Forelimb muscle (tissue), 1 donor: ENCODE results near the gene PHLDB2. TPM values are rescaled to one million over a fixed set of nuclear protein-coding genes. Genes with fewer than 3 reads are reported as not detected.
A peak's percentile ranks its signal among the peaks of the same experiment; 100 is the strongest.

ENCODE experiments used
- DNase-seq: peaks from one replicate; pipeline ENCODE4 v3.0.0-alpha.2; 2013; ENCODE audit warnings: low read depth
- polyA plus RNA-seq: library from polyadenylated mRNA; unstranded; fragments of 120-200 nt; gene quantifications from one replicate; pipeline ENCODE4 v1.2.1, GENCODE V29; 2013; ENCODE audit not compliant: insufficient read length

PHLDB2 gene
- polyA plus RNA-seq, 1 donor, result 65.7 TPM

DNA sequence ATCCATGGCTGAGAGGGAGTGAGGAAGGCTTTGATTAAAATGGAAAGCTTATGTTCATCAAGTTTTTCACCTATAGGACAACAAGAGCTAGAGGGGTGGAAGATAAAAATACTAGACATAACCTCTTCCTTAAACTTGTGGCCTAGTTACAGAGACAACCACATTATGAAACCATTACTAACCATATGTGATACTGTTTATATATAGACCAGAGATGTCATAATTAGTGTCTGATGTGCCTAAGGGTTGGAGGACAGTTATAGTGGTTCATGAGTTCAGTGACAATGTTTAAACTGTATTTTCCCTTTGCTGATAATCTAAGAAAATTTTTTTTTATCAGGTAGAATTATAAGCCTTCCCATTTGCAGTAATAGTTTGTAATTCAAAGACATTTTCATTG, 23.7 kb downstream of the PHLDB2 start:
- DNase-seq, result no peak

DNA sequence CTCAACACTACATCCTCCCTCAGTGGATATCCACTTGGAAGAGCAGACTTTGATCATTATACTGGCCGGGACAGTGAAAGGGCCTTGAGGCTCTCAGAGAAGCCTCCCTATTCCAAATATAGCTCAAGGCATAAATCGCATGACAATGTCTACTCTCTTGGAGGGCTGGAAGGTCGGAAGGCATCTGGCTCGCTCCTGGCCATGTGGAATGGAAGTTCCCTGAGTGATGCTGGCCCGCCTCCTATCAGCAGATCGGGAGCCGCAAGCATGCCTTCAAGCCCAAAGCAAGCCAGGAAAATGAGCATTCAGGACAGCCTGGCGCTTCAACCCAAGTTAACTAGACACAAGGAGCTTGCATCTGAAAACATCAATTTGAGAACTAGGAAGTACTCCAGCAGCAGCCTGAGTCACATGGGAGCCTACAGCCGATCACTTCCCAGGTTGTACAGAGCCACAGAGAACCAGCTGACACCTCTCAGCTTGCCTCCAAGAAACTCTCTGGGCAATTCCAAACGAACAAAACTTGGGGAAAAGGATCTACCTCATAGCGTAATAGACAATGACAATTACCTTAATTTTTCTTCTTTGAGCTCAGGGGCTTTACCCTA, 25.4 kb downstream of the PHLDB2 start:
- no peak for DNase-seq

DNA sequence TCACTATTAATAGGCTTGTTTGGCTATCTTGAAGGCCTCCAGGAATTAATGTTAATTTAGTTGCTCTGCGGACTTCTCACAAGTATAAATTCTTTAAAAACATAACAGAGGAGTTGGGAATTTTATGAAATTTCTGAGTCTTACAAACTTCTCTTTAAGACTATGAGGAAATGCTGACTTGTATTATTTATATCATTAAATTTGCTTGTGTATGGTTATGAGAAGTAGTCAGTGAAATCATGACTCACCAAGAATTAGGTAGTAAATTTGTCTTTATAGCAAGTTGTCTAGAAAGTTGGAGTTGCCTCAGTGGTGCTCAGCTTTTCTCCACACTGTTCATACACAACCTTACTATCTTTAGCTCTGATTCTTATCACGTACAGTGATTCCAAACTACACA, 26.5 kb downstream of the PHLDB2 start:
- DNase-seq, result no peak

DNA sequence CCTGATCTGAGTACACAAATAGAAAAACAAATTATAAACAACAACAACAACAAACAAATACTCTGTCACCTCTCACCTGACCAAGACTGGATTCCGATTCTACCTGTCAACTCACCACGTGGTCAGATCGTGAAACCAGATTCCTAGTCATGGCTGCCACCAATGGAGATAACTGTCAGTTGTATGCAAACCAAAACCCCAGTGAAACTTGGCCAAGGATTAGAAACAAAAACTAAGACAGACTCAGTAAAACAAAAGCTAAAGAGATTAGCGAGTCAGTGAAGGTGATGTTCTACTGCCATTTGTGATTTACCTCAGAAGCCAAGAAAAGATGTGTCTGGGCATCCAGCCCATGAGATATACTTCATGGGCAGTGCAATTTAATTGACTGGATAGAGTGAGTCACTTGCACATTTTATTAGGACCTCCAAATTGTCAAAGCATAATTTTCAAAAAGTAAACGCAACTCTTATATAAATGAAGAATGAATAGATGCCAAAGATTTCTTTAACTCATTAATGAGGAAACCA, 31.1 kb downstream of the PHLDB2 start:
- no peak for DNase-seq

DNA sequence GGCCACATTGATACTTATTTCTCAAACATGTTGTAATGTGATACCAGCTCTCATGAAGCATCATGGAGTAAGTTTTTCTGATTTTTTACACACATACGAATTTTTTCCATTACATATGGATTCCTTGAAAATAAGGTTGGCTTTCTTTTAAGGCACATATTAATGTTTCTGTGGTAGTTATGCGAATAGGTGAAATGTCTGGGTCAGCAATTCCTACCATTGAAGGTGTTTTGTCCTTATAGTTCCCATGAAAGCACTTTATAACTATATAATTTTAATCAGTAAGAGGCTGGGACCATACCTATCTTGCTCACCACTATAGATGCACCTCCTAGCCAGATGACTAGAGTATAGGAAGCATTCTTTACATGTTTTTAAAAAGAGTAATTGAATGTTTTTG, 33.0 kb downstream of the PHLDB2 start:
- DNase-seq, result no peak

DNA sequence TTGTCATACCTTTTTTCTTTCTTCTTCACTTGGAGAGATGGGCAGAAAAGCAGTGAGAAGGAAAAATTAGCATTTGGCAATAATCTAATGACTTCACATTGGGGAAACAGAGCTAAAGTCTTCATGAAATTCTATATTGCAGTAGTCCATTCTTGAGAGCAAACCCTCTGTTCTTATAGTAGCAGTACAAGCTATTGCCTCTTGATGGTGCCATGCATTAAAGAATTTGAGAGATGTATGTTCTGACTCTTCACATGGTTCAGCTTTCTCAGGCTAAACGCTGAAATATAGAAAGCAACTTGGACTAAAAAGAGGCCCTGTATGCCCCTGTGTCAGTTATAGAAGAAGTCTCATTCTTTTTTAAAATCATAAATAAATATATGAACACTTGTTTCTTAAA, 36.0 kb downstream of the PHLDB2 start:
- DNase-seq, result no peak

DNA sequence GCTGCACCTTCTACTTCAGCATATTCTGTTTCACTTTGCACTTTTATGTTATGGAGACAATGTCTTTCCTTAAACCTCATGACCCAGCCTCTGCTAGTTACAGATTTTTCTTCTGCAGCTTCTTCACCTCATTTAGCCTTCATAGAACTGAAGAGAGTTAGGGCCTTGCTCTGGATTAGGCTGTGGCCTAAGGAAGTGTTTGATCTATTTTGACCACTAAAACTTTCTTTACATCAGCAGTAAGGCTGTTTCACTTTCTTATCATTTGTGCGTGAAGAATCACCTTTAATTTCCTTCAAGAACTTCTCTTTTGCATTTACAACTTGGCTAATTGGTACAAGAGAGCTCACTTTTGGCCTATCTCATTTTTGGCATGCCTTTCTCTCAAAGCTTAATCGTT, 40.9 kb downstream of the PHLDB2 start:
- no peak for DNase-seq

DNA sequence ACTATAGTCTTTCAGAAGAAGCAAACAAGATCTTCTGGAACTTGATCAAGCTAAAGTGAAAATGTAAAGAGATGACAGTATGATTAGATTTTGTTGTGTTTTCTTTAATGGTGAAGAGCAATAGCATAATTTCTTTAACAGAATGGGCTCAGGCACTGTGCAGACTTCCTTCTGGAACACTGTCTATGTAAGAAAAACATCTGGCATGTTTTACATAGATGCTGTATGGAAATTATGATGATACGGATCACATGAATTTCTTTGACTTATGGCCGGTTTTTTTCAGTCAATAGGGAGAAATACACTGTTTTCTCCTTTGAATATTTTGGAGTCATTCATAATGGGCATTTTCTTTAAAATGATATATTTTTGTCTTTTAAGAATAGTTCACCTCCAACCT, 42.6 kb downstream of the PHLDB2 start:
- DNase-seq, result peak; percentile 55

DNA sequence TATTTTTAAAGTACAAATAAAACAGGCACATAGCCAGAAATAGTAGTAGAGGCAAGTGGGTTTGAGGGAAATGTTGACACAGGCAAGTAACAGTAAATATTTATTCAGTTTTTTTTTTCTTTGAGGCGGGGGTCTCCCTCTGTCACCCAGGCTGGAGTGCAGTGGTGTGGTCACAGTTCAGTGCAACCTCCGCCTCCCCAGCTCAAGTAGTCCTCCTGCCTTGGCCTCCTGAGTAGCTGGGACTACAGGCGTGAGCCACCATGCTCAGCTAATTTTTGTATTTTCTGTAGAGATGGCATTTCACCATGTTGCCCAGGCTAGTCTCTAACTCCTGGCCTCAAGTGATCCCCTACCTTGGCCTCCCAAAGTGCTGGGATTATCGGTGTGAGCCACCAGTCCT, 43.5 kb downstream of the PHLDB2 start:
- DNase-seq, result no peak

DNA sequence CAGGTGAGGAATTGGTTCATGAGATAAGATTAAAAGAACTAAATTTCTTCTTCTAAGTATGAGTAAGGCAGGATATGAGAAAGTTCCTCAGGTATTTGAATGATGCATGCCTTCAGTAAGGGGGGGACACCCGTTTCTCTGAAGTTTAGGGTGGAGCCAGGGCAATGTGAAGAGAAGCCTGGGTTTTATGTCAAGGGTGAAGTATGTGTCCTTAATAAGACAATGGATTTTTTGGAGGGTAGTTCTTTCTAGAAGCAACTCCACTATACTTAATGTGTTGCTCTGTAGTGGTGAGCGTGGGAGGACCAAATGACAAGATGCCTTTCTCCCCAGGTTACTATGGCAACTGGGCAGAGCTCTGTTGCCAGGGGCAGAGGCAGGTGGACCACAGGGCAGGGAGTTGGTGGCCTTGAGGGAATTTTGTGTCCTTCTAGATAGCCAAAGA, 44.0 kb downstream of the PHLDB2 start:
- no peak for DNase-seq

DNA sequence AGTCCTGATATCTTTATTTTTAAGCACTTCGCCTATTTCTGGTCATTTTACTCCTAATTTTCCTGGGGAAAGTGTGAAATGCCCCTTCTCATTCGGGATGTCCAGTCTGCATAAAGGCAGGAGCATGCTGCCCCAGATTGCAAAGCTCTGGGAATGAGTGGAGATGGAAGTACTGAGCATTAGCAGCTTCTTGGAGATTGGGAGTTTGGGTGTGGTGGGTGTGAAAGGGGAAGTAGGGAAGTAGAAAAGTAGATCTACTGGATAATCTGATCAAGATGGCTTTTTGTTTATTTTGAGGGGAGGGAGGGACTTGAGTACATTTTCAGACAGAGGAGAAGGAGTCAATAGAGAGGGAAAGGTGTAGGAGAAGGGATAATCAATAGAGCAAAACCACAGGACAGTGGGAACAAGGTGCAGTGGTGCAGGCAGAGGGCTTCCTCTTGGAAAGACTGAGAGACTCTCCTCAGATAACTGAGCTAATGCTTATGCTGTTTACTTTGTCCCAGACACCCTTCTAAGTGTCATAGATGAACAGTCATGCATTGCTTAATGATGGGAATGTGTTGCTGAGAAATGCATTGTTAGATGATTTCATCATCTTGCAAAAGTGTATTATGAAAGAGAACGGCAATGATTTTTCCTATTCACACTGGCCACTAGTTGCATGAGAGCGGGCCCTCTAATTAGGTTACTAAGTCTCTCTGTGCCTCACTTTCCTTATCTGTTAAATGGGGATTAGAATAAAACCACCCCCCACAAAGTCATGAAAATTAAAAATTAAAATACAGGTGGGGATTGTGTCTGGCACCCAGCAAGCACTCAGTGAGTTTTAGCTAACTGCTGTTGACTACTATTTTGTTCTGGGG, 45.5 kb downstream of the PHLDB2 start:
- no peak for DNase-seq

DNA sequence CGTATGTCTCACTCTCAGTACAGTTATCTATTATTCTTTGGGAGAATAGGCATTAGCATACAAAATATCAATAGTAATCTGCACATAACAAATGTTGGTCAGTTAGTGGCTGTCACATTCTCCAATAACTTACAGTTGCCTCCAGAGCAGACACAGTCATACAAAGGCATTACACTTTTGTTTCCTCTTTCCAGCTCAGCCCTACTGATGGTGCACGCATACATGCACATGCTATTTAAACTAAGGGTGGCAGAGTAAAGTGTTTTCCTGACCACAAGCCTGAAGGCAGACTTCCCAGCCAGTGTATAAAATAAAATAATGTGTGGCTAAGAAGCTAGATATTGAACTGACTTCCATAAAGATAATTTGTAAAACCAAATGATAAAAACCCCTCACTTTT, 47.6 kb downstream of the PHLDB2 start:
- no peak for DNase-seq

DNA sequence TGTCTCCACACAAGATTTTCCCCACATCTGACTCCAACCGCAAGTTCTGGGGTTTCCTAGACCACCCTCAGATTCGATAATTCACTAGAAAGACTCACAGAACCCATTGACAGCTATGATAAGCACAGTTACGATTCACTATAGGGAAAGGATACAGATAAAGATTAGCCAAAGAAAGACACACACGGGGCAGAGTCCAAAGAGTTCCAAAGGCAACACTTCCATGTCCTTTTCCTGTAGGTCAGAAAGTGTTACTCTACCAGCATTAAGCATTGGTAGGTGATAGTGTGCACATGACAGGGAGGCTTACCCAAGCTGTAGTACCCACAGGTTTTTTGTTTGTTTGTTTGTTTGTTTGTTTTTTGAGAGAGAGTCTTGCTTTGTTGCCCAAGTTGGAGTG, 48.1 kb downstream of the PHLDB2 start:
- DNase-seq, result no peak

DNA sequence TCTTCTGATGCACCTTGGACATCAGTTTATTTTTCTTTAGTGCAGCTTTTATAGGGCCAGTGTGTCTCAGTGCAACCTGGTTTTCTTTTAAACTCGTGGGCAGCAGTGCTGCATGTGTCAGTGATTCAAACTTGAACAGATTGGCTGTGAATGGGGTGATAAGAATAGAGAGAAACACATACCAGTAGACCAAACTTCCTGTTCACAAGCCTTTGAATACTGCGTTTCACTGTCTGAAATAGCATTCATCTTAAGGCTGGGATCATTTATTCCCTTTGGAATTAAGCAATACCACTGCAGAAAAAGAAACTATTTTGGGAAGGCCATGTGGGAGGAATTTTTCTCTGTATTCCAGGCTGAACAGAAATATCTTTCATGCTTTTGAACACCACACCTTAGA, 51.7 kb downstream of the PHLDB2 start:
- no peak for DNase-seq

DNA sequence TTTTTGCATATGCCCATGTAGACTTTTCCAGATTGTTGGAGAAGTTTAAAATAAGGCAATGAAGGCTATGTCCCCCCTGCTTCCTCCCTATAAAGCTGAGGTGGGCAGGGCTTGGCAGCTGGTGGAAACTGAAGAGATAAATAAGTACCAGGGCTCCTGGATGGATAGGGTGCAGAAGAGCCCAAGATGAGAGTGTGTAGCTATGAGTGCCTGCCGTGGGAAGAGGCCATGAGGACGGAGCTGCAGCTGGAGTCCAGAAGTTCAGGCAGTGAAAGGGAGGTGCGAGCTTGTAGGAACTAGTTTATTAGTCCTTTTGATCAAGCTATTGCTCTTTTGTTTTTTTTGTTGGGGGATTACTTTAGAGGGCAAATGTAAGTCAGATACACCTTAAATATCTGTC, 52.4 kb downstream of the PHLDB2 start:
- no peak for DNase-seq

DNA sequence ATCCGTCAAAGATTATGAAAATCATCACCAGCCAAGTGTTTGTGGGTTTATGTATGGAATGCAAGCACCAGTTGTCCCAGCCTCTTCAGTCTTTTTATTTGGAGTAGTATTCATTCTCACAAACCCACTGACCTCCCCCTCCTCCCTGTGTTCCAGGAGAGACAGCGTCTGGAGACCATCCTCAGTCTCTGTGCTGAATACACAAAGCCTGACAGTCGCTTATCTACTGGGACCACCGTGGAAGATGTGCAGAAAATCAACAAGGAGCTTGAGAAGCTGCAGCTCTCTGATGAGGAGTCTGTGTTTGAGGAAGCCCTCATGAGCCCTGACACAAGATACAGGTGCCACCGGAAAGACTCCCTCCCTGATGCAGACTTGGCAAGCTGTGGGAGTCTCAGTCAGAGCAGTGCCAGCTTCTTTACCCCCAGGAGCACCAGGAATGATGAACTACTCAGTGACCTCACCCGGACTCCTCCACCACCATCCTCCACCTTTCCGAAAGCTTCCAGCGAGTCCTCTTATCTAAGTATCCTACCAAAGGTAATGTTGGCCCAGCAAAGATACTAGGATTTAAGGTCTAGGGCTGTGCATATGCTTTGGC, 54.2 kb downstream of the PHLDB2 start:
- no peak for DNase-seq

DNA sequence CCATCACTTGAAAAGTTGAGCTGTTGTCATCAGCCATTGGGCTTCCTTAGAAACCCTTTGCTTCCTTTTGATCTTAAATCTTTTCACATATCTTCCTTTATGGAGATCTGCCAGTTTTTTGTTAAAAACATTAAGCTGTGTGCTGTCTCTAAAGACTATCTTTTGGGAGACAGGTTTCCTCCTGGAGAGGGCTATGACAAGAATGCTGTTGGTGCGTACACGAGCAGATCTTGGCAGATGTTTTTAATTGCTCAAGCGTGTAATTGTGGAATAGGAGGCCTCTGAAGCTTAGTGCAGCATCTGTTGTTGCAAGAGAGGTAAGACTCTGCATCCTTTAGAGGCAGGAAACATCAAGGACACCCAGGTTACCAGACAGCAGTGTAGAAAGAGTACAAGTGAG, 56.8 kb downstream of the PHLDB2 start:
- no peak for DNase-seq

DNA sequence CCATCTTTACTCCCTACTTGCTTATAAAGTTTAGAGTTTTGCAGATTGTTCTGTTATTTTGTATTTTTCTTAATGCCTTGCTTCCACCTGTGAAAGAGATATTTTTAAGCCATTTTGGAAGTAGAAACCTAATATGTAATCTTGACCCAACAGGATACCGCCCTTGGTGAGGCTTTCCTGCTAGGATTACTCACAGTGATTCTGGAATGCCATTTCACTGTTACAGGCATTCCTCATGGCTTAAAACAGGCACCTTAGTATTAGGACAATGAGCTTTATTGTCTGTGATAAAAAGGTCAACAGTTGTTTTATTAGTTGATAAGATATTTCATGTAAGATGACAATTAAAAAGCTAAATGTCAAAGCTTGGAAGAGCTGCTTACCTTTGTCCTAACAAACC, 58.2 kb downstream of the PHLDB2 start:
- DNase-seq, result no peak

DNA sequence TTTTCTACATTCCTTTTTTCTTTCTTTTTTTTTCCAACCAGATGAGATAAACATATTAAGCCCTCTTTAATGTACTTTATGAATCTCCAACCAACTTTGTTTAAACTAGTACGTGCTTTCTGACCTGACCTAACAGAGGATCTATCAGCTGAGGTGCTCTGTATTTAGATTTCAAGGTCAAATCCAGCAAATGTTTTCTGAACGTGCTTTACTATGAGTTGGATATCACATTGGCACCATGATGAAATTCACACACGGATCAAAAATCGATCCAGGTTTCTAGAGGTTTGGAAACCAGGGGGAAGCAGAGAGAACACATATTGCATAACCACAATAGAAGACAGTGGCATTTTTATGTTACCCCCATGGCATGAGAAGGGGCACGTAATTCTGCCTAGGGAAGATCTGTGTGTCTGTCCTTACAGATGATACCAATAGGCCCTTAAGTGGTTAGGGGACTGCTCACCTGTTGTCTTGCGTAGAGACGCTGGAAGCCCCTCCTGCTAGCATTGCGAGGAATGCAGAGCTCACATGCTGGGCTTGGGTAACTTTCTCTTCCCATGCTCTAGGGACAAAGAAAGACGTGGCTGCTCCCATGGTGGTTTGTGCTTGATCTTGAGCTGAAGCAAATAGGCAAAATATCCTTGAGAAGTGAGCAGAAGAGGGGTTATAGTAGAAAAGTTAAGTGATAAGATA, 60.5 kb downstream of the PHLDB2 start:
- DNase-seq, result no peak

DNA sequence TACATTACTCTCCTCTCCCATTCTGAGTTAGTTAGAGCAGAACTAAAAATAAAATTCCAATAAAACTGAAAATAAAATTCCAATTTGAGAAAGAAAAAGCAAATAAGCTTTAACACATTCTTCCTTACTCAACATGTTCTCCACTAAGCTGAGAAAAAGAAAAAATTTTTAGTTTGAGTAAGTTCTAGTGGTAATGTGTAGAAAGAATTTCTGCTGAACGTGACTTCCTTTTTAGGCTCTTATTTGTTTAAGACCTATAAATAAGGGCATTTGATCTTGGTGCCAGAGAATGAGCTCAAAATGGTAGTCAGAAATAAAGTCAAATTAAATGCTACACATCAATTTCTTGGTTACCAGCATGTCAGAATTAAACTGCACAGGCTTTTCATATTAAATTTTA, 62.1 kb downstream of the PHLDB2 start:
- DNase-seq, result no peak

DNA sequence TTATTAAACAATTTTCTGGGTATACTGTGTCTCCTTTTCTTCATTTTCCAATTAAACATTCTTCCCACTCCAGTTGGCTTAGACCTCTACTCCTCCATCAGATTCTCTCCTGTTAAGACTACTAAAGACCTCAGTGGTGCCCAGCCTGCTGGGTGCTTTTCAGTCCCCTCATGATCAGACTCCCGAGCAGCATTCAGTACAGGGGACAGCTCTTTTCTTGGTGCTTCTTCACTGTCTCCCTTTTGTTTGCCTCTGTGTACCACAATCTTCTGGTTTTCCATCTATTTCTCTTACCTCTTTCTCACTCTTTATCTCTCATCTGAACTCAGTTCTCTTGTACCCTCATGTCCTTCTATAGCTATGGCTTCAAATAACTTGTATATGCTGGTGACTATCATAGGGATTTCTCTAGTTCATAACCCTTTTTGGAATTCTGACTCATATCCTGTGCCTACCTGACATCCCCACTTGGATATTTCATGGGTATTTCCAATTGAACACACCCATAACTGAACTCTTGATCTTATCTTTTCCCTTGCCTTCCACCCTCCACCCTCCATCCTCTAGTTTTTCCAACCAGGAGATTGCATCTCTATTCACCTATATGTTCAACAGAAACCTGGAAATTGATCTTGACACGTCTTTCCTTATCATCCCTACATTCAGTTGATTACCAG, 64.2 kb downstream of the PHLDB2 start:
- no peak for DNase-seq

DNA sequence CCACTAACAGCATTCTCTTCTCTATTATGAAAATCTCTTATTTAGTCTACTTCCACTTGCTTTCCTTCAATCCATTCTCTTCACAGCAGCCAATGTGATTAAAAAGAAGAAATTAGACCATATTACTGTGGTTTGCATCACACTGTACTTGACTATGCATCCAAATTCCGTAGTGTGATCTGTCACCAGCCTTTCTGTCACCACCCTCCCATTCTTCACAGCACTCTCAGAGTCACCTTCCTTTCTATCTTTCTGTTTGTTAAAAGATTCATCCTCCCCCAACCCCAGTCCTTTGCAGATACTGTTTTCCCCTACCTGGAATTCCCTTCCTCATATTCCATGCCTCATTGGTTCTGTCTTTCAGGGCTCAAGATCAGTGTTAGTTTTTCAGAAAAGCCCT, 64.7 kb downstream of the PHLDB2 start:
- no peak for DNase-seq
